GM11168 (cell line): ENCODE measurements around the gene SLC9A7.

Experiments
- in situ Hi-C: fragments of 300-500 bp; cut with MboI; formaldehyde crosslinking; loops from one replicate; pipeline ENCODE4 v1.12.0; 2022; ENCODE audit warnings: low sequenced_read_pairs; ENCODE audit not compliant: unreplicated experiment

Gene SLC9A7

GRCh38 chrX:46710425-46710824 is 48.5 kb downstream of the SLC9A7 start:
- in situ Hi-C loops: no loop called here

DNA sequence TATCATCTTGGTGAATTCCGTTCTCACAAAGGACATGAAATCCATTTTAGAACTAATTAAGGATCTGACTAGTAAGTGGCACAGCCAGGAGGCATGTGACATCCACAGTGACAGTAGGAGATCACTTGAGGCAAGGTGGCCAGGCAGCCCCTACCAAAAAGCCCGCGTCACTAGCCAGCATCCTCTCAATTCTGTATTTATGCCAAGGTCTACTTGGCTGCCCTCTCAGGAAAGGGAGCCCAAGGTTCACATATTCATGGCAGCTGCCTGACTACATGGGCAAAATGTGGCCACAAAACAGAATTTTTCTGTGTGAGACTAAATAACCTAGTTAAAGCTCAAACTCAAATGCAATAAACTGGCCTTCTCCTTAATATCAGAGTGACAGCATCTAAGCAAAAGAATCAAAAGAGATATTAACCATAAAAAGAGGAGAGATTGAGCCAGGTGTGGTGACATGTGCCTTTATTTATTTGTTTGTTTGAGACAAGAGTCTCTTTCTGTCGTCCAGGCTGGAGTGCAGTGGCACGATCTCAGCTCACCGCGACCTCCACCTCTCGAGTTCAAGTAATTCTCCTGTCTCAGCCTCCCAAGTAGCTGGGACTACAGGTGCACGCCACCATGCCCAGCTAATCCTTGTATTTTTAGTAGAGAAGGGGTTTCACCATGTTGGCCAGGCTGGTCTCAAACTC is 51.5 kb downstream of the SLC9A7 start:
- in situ Hi-C loops: no loop called here

DNA sequence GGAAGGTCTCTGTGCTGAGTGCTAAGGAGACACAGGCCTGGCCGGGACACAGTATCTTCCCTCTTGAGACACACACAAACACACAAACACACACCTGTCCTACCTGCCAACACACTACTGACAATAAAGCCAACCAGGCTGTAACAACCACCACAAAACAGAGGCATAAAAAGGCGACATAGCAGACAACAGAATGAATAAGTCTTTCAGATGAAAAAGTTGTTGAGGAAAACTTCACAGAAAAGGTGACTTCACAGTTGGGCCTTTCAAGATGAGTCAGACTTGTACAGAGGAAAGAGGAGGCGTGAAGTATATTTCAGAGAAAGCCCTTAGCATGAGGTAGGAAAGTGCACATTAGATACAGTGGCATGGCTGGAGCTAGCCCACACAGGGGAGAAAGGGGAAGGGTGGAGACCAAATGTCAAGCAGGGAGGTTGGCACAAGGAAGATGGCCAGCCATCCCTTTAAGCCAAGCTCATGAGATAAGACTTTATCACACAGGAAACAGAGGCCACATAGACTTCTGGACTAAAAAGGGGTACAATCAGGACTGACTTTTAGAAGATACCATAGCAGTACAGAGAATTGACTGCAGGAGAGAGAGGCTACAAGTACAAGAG is 54.0 kb downstream of the SLC9A7 start:
- in situ Hi-C loops: no loop called here

GRCh38 chrX:46703980-46704379 is 54.9 kb downstream of the SLC9A7 start:
- in situ Hi-C loops: no loop called here

DNA sequence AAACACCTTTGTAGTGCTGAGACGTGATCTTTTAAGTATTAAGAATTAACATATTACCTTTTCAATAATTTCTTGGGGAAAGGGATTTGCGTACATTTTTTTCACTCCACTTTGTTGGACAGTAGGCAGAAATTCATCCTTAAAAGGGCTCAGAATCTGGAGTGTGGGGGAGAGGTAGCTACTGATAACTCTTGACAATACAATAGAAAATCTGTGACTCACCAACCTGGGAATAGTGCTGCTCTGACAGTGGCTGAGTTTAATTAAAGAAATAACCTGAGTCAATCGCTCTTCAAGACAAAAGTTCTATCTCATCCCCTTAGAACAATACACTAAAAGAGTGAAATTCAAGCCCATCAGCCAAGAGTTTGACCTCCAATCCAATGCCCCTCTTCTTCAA is 60.2 kb downstream of the SLC9A7 start:
- in situ Hi-C loops: no loop called here

DNA sequence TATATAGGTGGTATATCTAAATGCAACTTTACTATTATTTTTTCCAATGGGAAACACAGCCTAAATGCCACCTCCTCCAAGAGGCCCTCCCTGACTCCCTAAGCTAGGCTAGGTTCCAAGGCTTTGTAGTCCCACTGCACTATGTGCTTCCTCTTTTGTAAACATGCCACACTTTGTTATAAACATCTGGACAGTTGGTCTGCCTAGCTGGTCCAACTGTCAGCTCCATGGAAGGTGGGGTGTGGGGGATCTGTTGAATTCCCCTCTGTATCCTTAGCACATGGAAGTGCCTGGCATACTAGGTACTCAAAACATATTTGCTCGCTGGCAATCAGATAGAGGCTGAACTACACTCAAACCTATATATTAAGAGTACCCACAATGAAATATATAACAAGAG is 63.4 kb downstream of the SLC9A7 start:
- in situ Hi-C loops: no loop called here

DNA sequence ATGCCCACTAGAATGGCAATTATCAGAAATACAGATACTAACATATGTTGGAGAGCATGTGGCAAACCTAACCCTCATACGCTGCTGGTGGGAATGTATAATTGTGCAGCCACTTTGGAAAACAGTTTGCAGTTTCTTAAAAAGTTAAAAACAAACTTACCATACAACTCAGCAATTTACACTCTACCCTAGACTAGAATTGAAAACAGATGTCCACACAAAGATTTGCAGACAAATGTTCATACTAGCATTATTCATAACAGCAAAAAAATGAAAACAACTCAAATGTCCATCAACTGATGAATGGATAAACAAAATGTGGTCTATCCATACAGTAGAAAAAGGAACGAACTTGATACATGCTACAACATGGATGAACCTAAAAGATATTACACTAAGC is 64.4 kb downstream of the SLC9A7 start:
- in situ Hi-C loops: no loop called here

DNA sequence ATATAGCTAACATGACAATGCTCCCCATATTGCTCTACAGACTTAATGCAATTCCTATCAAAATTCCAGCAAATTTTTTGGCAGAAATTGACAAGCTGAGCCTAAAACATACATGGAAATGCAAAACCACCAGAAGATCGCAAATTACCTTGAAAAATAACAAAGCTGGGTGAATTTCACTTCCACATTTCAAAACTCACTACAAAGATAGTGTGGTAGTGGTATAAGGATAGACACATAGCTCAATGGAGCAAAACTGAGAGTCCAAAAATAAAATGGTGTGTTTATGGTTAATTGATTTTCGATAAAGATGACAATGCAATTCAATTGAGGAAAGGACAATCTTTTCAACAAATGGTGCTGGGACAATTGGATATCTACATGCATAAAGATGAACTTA is 65.8 kb downstream of the SLC9A7 start:
- in situ Hi-C loops: no loop called here

- in situ Hi-C loops: no loop called here
These were observed 68.1 kb downstream of the SLC9A7 start for GRCh38 chrX:46690818-46691217.

- in situ Hi-C loops: no loop called here
These were observed 71.3 kb downstream of the SLC9A7 start for GRCh38 chrX:46687619-46688018.

DNA sequence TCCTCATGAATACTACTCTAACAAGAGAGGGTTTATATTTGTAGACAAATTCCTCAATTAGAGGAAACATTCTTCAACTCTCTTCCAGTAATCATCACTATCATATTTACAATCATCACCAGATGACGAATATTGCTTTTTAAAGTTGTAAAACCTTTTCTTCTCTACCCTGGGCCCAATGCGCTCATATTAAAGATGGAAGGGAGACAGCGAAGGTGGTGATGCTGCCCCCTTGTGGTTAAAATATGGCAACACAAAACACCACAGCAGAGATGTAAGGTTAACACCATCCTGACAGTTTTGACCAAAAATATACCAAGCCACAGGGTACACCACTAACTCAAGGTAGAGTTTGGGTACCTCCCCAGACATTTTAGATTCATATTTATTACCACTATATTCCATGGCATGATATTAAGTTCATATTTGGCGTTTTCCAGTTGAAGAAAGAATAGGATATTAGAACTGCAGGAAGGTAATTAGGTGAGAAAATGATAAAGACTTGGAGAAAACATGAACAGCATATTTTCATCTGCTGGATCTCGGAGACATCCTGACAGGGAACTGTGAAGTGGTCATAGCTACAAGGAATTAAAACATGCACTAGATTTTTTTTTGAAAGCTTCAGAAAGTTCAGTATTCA is 72.8 kb downstream of the SLC9A7 start:
- in situ Hi-C loops: no loop called here

- in situ Hi-C loops: no loop called here
These were observed 75.9 kb downstream of the SLC9A7 start for GRCh38 chrX:46683048-46683447.

GRCh38 chrX:46681849-46682248 is 77.1 kb downstream of the SLC9A7 start:
- in situ Hi-C loops: no loop called here

DNA sequence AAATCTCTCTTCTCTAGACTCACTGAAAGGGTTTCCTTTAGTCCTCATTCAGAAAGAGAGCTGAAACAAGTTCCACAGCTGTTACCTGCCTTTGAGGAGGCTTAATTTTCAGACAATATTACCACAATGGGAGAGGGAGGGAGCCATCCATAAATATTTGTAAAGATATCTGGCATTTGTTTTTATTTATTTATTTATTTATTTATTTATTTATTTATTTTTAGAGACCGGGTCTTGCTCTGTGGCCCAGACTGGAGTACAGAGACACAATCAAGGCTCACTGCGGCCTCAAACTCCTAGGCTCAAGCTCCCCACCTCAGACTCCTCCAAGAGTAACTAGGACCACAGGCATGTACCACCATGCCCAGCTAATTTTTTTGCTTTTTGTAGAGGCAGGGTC is 80.7 kb downstream of the SLC9A7 start:
- in situ Hi-C loops: no loop called here

- in situ Hi-C loops: no loop called here
These were observed 82.2 kb downstream of the SLC9A7 start for GRCh38 chrX:46676399-46677356.

- in situ Hi-C loops: no loop called here
These were observed 85.1 kb downstream of the SLC9A7 start for GRCh38 chrX:46673620-46674359.

GRCh38 chrX:46670316-46670715 is 88.6 kb downstream of the SLC9A7 start:
- in situ Hi-C loops: no loop called here

DNA sequence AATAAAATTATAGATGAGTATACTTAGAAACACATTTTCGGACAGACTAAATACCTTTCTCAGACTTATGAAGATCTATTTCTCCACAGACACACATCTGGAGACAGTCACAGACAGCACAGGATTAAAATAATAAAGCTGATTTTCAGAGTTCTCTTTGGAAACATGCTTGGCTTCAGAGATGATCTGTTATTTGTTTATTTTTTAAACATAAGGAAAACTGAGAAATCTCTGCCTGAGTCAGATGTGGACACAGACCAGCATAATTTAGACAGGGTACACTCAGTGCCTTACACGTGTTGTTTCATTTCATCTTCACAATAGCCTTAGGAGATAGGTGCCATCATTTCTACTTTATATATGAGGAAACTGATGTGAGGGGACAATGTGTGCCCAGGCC is 92.1 kb downstream of the SLC9A7 start:
- in situ Hi-C loops: no loop called here

- in situ Hi-C loops: no loop called here
These were observed 93.4 kb downstream of the SLC9A7 start for GRCh38 chrX:46665232-46666152.
